ENCODE measurements around the gene APOC3.

The APOC3 gene

GRCh38 chr11:116849060-116849459 is 19.4 kb downstream of the APOC3 start:
- no peak for DNase-seq (ENCODE audit: low spot score)

GRCh38 chr11:116849486-116849885 is 19.8 kb downstream of the APOC3 start:
- no peak for DNase-seq (ENCODE audit: low spot score)

- no peak for DNase-seq (ENCODE audit: low spot score)
These were observed 21.9 kb downstream of the APOC3 start for GRCh38 chr11:116851626-116852025.

- peak; percentile 33 for DNase-seq (ENCODE audit: low spot score)
These were observed 22.7 kb downstream of the APOC3 start for GRCh38 chr11:116852261-116853031.

- DNase-seq (ENCODE audit: low spot score) = peak; percentile 45
These were observed 23.9 kb downstream of the APOC3 start for GRCh38 chr11:116853461-116854073.

- DNase-seq (ENCODE audit: low spot score) = no peak
These were observed 25.7 kb downstream of the APOC3 start for GRCh38 chr11:116855413-116855812.

- DNase-seq (ENCODE audit: low spot score) = no peak
These were observed 26.7 kb downstream of the APOC3 start for GRCh38 chr11:116856423-116856822.

- no peak for DNase-seq (ENCODE audit: low spot score)
These were observed 27.6 kb downstream of the APOC3 start for GRCh38 chr11:116857316-116857715.

GRCh38 chr11:116857936-116858335 is 28.2 kb downstream of the APOC3 start:
- DNase-seq (ENCODE audit: low spot score) = no peak

GRCh38 chr11:116859175-116859574 is 29.5 kb downstream of the APOC3 start:
- no peak for DNase-seq (ENCODE audit: low spot score)

GRCh38 chr11:116860303-116860702 is 30.6 kb downstream of the APOC3 start:
- DNase-seq (ENCODE audit: low spot score) = no peak

- no peak for DNase-seq (ENCODE audit: low spot score)
These were observed 31.8 kb downstream of the APOC3 start for GRCh38 chr11:116861539-116861938.

- no peak for DNase-seq (ENCODE audit: low spot score)
These were observed 32.5 kb downstream of the APOC3 start for GRCh38 chr11:116862185-116862584.

- no peak for DNase-seq (ENCODE audit: low spot score)
These were observed 33.2 kb downstream of the APOC3 start for GRCh38 chr11:116862951-116863350.

- DNase-seq (ENCODE audit: low spot score) = no peak
These were observed 34.8 kb downstream of the APOC3 start for GRCh38 chr11:116864531-116864930.

- DNase-seq (ENCODE audit: low spot score) = no peak
These were observed 36.0 kb downstream of the APOC3 start for GRCh38 chr11:116865696-116866095.

GRCh38 chr11:116866804-116867455 is 37.2 kb downstream of the APOC3 start:
- no peak for DNase-seq (ENCODE audit: low spot score)

GRCh38 chr11:116867619-116868018 is 37.9 kb downstream of the APOC3 start:
- no peak for DNase-seq (ENCODE audit: low spot score)

GRCh38 chr11:116868066-116868465 is 38.4 kb downstream of the APOC3 start:
- DNase-seq (ENCODE audit: low spot score) = no peak

GRCh38 chr11:116869610-116870009 is 39.9 kb downstream of the APOC3 start:
- DNase-seq (ENCODE audit: low spot score) = no peak

GRCh38 chr11:116870054-116870453 is 40.3 kb downstream of the APOC3 start:
- no peak for DNase-seq (ENCODE audit: low spot score)

- peak; percentile 2 for DNase-seq (ENCODE audit: low spot score)
These were observed 41.5 kb downstream of the APOC3 start for GRCh38 chr11:116871248-116871647.

- DNase-seq (ENCODE audit: low spot score) = no peak
These were observed 43.7 kb downstream of the APOC3 start for GRCh38 chr11:116873381-116873780.
